Glutamatergic neuron (in vitro differentiated cells): ENCODE measurements around the gene TGFBRAP1. TPM values are rescaled to one million over a fixed set of nuclear protein-coding genes. Genes with fewer than 3 reads are reported as not detected.

Experiments
- DNase-seq: peaks from one replicate; pipeline ENCODE4 v3.0.0; 2022
- H3K27ac Mint-ChIP-seq: one replicate; pipeline ENCODE4 v1.8.0; 2020; ENCODE audit warnings: mild to moderate bottlenecking, mixed read lengths, inconsistent platforms; ENCODE audit not compliant: unreplicated experiment
- H3K27me3 Mint-ChIP-seq: one replicate; pipeline ENCODE4 v1.8.0; 2020; ENCODE audit warnings: mild to moderate bottlenecking, moderate library complexity, mixed read lengths, inconsistent platforms; ENCODE audit not compliant: unreplicated experiment
- H3K36me3 Mint-ChIP-seq: one replicate; pipeline ENCODE4 v1.8.0; 2020; ENCODE audit warnings: mild to moderate bottlenecking, mixed read lengths, inconsistent platforms; ENCODE audit not compliant: unreplicated experiment
- H3K4me1 Mint-ChIP-seq: one replicate; pipeline ENCODE4 v1.8.0; 2020; ENCODE audit warnings: mild to moderate bottlenecking, low read depth, mixed read lengths, inconsistent platforms; ENCODE audit not compliant: unreplicated experiment
- H3K4me3 Mint-ChIP-seq: one replicate; pipeline ENCODE4 v1.8.0; 2020; ENCODE audit warnings: mild to moderate bottlenecking, mixed read lengths, inconsistent platforms; ENCODE audit not compliant: unreplicated experiment
- H3K9me3 Mint-ChIP-seq: one replicate; pipeline ENCODE4 v1.8.0; 2020; ENCODE audit warnings: mild to moderate bottlenecking, moderate library complexity, mixed read lengths, inconsistent platforms; ENCODE audit not compliant: unreplicated experiment
- CTCF ChIP-seq: fragments of 200-600 bp; sonication (generic); IDR thresholded peaks from one replicate; pipeline ENCODE4 v1.5.0; 2021; ENCODE audit not compliant: partially characterized antibody, unreplicated experiment
- total RNA-seq: library from RNA; stranded (reverse); fragmentation: NEBNext Ultra II Directional; extraction: Animal tissue kit (Norgen Biotek cat#: 25700); gene quantifications from one replicate; pipeline ENCODE4 v1.2.1, GENCODE V29; 2021; ENCODE audit not compliant: unreplicated experiment

The TGFBRAP1 gene
- total RNA-seq, 1 donor from 2014 or later: 14.9 TPM

GRCh38 chr2:105336786-105337121, 7.2 kb upstream of the TGFBRAP1 start:
- Mint-ChIP-seq H3K36me3 (no peaks in the 10 kb centered on the region), H3K27ac (peak overlapping the region; percentile 99), H3K4me3 (peak overlapping the region; percentile 95), H3K27me3 (peaks cover 8% of the 10 kb centered on the region), H3K9me3 (peaks cover 8% of the 10 kb centered on the region), H3K4me1 (peaks cover 2% of the 10 kb centered on the region)
- DNase-seq: no peak
- TF ChIP-seq CTCF: no peak

- no peak overlapping the region for H3K27ac Mint-ChIP-seq
- no peak for TF ChIP-seq CTCF
- peaks cover 2% of the 10 kb centered on the region for H3K4me1 Mint-ChIP-seq
- no peaks in the 10 kb centered on the region for H3K36me3 Mint-ChIP-seq
- peaks cover 8% of the 10 kb centered on the region for H3K9me3 Mint-ChIP-seq
- DNase-seq: no peak
- peaks cover 8% of the 10 kb centered on the region for H3K27me3 Mint-ChIP-seq
- no peak overlapping the region for H3K4me3 Mint-ChIP-seq
Measured at GRCh38 chr2:105335469-105335868, 5.9 kb upstream of the TGFBRAP1 start.

DNA sequence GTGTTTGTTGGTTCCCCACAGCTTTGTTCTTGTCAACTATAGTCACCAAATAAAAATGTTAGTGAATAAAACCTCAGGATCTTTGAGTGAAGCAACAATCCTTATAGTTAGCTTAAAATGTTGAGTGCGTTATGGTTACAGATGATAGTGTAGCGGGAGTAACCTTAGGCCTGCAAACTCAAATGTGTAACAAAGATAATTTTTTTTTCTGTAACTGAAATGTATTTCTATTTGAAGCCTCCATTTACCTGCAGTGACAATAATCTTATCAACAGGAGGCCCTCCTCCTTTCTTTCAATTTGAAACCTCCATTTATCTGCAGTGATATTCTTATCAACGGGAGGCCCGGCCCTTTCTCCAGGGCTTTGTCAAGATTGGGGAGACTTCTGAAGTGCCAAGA, 4.7 kb upstream of the TGFBRAP1 start:
- Mint-ChIP-seq H3K27me3 (peaks cover 9% of the 10 kb centered on the region), H3K4me1 (peaks cover 2% of the 10 kb centered on the region), H3K4me3 (no peak overlapping the region), H3K27ac (no peak overlapping the region), H3K36me3 (no peaks in the 10 kb centered on the region), H3K9me3 (peaks cover 8% of the 10 kb centered on the region)
- no peak for DNase-seq
- TF ChIP-seq CTCF: no peak

DNA sequence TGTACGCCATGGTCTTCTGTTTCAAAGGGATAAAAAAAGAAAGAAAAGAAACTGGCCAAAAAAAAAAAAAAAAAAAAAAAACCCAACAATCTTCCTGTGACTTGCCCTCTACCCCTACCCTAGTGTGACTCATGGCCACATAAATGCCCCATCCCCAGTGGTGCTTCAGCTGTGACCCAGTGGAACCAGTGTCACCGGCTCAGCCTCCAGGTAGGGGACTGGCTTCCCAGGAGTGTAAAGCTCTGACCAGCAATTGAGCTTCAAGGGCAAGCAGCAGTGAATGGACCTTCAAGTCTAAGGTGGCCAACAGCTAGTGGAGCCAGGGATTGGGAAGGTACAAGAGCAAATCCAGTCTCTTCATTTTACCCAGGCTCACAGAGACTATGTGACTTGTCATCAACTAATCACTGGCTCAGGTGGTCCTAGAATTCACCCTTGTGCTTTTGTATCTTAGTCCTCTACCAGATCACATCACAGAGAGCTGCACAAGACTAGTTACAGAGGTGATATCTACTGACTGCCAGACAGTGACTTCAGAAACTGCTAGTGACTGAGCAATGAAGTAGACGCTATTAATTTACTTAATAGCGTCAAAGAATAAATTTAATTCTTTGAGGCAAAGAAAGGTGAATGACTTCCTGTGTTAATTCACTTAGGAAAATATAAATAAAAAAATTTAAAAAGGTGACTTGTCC, 1.3 kb upstream of the TGFBRAP1 start:
- H3K4me3 Mint-ChIP-seq: peak overlapping the region; percentile 78
- no peak overlapping the region for H3K27ac Mint-ChIP-seq
- peaks cover 2% of the 10 kb centered on the region for H3K9me3 Mint-ChIP-seq
- H3K27me3 Mint-ChIP-seq: peaks cover 1% of the 10 kb centered on the region
- no peak for TF ChIP-seq CTCF
- H3K36me3 Mint-ChIP-seq: no peaks in the 10 kb centered on the region
- peaks cover 5% of the 10 kb centered on the region for H3K4me1 Mint-ChIP-seq
- DNase-seq: no peak

DNA sequence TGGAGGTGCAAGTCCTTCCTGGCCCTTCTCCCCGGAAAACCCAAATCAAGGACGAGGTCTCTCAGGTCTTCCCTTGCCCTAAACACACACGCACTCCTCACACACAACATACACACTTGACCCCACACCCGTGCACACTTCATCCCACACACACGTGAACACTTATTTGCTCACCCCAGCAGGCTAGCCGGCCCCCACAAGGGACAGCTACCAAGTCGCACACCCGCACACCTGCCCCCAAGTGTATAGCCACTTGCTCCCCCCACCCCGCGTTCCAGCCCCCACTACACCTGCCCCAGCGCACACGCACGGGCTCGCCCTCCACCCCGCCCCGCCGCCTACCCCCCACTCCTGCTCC, 359 bp downstream of the TGFBRAP1 start:
- Mint-ChIP-seq H3K27me3 (peaks cover 1% of the 10 kb centered on the region), H3K27ac (peak overlapping the region; percentile 41), H3K4me1 (peaks cover 5% of the 10 kb centered on the region), H3K36me3 (no peaks in the 10 kb centered on the region), H3K4me3 (peak overlapping the region; percentile 92), H3K9me3 (peaks cover 2% of the 10 kb centered on the region)
- DNase-seq: no peak
- TF ChIP-seq CTCF: no peak
